GM21423 (cell line): ENCODE data around the gene BORCS5.

Experiments
- ATAC-seq: cut with Tn5 transposase; IDR thresholded peaks from one replicate; pipeline ENCODE4 v1.9.1; 2021; ENCODE audit warnings: mild to moderate bottlenecking, moderate library complexity; ENCODE audit not compliant: unreplicated experiment

Gene BORCS5

GRCh38 chr12:12427568-12427967 is 70.7 kb downstream of the BORCS5 start:
- no peak for ATAC-seq

GRCh38 chr12:12428047-12428446 is 71.2 kb downstream of the BORCS5 start:
- no peak for ATAC-seq

- ATAC-seq: no peak
Measured at GRCh38 chr12:12428961-12429657, 72.2 kb downstream of the BORCS5 start.

GRCh38 chr12:12432364-12432763 is 75.5 kb downstream of the BORCS5 start:
- no peak for ATAC-seq

GRCh38 chr12:12433203-12433731 is 76.4 kb downstream of the BORCS5 start:
- no peak for ATAC-seq

- no peak for ATAC-seq
Measured at GRCh38 chr12:12436831-12437345, 80.0 kb downstream of the BORCS5 start.

GRCh38 chr12:12439636-12440035 is 82.8 kb downstream of the BORCS5 start:
- no peak for ATAC-seq

- no peak for ATAC-seq
Measured at GRCh38 chr12:12440784-12441428, 84.0 kb downstream of the BORCS5 start.

GRCh38 chr12:12441429-12441807 is 84.5 kb downstream of the BORCS5 start:
- no peak for ATAC-seq

- no peak for ATAC-seq
Measured at GRCh38 chr12:12441843-12442461, 85.1 kb downstream of the BORCS5 start.

- no peak for ATAC-seq
Measured at GRCh38 chr12:12442548-12443071, 85.7 kb downstream of the BORCS5 start.

- ATAC-seq: no peak
Measured at GRCh38 chr12:12443431-12443878, 86.6 kb downstream of the BORCS5 start.

GRCh38 chr12:12445165-12445881 is 88.4 kb downstream of the BORCS5 start:
- ATAC-seq: no peak

GRCh38 chr12:12445882-12446181 is 89.0 kb downstream of the BORCS5 start:
- no peak for ATAC-seq

GRCh38 chr12:12446786-12447185 is 89.9 kb downstream of the BORCS5 start:
- ATAC-seq: no peak

GRCh38 chr12:12447236-12447635 is 90.4 kb downstream of the BORCS5 start:
- ATAC-seq: no peak

- no peak for ATAC-seq
Measured at GRCh38 chr12:12447837-12448236, 91.0 kb downstream of the BORCS5 start.

GRCh38 chr12:12449533-12450025 is 92.7 kb downstream of the BORCS5 start:
- ATAC-seq: no peak

GRCh38 chr12:12450043-12450471 is 93.2 kb downstream of the BORCS5 start:
- no peak for ATAC-seq

- ATAC-seq: no peak
Measured at GRCh38 chr12:12451098-12451497, 94.2 kb downstream of the BORCS5 start.
